ENCODE results near the gene ANKRD52. TPM values are rescaled to one million over a fixed set of nuclear protein-coding genes. Genes with fewer than 3 reads are reported as not detected.

Gene ANKRD52
- total RNA-seq, 1 donor from 2014 or later: 56.1 TPM

DNA sequence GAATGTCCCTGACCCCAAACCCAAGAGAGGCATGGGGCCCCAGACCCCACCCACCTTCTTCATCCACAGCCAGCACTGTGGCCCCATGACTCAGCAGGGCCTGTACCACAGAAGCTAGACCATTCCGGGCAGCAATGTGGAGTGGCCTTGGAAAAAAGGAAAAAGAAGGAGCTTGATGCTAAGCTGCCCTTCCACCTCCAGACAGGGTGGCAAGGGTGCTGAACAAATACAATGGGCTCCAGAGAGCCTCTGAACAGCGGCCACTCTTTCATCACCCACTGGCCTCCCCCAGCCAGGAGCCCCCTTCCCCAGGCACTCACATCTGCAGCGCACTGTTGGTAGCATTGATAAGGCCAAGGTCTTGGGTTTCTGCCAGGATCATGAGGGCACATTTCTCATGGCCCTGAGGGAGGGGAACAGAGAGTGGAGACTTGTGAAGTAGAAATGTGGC lies 14.4 kb downstream of the ANKRD52 start:
- intact Hi-C loops (cut with micrococcal nuclease): no loop called here

DNA sequence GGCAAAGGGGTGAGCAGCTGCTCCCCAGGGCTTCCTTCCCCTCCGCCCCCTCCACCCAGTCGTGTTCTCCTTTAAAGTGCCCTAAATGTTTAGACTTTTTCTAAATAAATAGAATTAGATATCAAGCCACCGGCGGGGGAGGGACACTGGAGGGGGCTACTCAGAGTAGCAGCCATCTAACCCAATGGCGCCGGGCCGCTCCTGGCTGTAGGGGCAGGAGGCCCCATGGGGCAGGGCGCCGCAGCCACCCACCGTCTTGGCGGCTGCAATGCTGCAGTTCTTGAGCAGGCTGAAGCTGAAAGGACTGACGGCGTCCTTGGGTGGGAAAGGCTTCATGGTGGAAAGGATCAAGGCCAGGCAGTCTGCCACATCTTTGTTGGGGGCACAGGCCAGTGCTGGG lies 15.2 kb downstream of the ANKRD52 start:
- intact Hi-C loops (cut with micrococcal nuclease): no loop called here

DNA sequence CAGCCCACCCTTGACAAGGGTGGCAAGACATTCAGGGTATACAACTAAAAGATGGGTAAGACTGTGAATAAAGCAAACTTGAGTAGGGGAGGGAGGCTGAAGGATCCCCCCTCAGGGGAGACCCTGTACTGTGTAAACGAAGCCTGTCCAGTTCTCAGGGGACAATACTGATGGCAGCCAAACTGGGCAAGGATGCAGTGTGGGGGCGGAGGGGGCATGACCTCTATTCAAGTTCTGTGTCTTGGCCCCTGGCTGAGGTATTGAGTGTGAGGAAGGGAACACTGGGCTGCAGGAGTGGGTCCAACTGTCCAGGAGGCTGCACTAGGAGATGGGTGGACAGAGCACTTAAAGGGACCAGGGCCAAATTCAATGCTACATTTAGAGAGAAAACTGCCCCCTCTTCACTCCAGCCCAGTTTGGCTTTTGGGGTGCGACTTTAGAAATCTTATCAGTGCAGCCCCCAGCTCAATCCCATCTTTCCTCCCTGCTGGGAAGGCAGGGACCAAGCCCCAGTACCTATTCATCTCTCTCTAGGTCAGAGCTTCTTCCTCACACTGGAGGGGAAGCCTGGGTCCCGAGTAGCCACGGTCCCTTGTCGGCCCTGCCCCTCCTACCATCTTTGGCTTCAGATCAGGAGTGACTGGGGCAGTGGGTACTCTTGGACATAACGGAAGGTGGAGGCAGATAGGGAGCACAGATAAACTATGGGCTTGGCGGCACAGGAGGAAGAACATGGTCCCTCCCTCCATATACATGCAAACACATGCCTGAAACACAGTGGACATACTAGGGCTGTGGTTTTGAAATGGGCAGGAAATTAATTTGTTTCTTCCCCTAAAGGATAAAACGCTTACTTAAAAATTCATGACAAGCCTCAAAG lies 16.5 kb downstream of the ANKRD52 start:
- intact Hi-C loops (cut with micrococcal nuclease): no loop called here

DNA sequence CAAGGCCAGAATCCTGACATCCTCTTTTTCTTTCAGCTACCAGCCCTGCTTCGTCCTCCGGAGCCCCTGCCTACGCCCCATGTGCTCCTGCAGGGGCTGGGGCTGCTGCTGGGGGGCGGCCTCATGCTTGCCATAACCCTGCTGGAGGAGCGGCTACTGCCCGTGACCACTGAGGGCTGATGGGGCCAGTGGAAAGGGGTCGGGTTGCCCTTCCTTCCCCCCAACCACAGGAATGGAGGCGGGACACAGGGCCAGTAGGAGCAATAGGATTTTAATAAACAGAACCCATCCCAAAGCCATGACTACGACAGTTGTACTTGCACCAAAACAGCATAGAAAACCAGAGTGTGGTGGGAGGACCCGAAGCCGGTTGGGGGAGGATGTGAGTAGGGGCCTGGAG lies 20.6 kb downstream of the ANKRD52 start:
- intact Hi-C loops (cut with micrococcal nuclease): no loop called here

DNA sequence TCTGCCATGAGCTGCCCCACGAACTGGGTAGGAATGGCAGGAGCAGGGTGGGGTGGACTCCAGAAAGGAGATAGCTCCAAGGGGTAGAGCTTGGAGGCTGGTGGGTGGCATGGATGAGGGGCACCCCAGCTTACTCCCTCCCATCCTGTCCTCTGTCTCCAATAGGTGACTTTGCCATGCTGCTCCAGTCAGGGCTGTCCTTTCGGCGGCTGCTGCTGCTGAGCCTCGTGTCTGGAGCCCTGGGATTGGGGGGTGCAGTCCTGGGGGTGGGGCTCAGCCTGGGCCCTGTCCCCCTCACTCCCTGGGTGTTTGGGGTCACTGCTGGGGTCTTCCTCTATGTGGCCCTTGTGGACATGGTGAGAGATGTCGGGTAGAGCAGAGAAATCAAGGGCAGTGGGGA lies 21.2 kb downstream of the ANKRD52 start:
- intact Hi-C loops (cut with micrococcal nuclease): no loop called here

DNA sequence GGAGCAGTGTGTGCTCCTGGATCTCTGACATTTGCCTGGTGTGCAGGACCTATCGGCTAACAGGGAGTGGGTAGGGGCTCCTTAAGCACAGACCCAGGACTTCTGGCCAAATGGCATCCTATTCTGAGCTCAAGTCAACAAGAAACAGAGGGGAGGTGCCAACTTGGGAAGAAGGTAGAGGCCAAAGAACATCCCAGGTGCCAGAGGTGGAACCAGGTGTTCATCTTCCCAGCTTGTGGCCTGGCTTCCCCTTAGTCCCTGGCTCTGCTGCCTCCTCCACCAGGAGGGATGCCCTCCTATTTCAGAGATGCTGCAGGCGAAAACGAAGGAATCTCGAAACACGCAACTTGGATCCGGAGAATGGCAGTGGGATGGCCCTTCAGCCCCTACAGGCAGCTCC lies 22.1 kb downstream of the ANKRD52 start:
- intact Hi-C loops (cut with micrococcal nuclease): no loop called here

DNA sequence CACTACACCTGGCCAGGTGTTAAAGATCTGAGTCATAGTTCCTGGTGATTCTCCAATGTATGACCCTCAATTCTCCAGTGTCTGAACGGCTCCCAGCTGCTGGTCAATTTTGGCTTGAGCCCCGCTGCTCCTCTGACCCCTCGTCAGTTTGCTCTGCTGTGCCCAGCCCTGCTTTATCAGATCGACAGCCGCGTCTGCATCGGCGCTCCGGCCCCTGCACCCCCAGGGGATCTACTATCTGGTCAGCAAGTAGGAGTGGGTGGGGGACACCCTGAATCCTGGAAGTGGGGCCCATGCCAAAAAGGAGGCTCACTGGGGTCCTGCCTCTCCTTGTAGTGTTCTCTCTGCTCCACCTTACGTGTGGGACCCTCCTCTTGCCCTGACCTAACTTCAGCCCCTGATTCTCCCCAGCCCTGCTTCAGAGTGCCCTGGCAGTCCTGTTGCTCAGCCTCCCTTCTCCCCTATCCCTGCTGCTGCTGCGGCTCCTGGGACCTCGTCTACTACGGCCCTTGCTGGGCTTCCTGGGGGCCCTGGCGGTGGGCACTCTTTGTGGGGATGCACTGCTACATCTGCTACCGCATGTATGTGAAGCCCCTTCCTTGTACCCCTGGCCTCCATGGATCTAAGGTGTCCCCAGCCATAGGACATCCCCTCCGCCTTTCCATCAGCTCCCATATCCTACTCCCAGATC lies 23.3 kb downstream of the ANKRD52 start:
- intact Hi-C loops (cut with micrococcal nuclease): no loop called here

DNA sequence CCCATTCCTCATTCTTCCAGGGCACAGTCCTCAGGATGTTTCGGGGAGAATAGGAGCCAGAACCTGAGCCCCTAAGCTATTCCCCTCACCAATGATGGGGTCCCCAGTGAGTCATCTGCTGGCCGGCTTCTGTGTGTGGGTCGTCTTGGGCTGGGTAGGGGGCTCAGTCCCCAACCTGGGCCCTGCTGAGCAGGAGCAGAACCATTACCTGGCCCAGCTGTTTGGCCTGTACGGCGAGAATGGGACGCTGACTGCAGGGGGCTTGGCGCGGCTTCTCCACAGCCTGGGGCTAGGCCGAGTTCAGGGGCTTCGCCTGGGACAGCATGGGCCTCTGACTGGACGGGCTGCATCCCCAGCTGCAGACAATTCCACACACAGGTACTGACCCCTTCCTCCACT lies 27.0 kb downstream of the ANKRD52 start:
- intact Hi-C loops (cut with micrococcal nuclease): no loop called here

DNA sequence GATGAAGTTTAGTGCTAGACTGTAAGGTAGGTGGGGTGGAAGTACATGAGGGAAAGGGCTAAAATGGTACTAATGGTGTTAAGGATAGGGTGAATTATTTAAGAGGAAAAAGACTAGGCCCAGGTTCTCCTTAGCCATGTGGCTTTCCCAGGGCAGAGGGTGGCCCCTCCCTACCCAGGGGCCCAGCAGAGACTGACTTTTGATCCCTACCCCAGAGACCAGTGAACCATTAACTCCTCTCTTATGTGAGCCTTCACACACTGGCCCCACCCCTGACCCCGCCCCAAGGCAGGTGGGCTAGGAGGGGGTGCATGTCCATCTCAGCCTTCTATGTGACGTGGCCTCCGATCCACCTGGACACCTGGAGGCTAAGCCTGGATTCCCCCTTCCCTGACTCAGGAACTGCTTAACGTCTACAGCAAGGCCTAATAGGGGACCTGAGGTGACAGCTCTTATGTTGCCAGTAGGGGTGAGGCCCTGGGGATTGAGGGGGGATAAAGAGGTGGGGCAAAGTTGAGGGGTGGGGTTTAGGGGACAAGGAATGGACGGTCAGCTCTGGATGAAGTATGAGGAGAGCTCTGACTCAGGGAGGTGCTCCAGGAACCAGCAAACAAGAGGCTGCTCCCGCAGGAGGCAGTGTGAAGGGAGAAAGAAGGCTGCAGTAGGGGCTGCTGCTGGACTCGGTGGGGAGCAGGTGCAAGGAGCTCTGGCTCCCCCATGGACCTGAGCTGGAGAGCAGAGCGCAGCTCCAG lies 27.6 kb downstream of the ANKRD52 start:
- intact Hi-C loops (cut with micrococcal nuclease): no loop called here

DNA sequence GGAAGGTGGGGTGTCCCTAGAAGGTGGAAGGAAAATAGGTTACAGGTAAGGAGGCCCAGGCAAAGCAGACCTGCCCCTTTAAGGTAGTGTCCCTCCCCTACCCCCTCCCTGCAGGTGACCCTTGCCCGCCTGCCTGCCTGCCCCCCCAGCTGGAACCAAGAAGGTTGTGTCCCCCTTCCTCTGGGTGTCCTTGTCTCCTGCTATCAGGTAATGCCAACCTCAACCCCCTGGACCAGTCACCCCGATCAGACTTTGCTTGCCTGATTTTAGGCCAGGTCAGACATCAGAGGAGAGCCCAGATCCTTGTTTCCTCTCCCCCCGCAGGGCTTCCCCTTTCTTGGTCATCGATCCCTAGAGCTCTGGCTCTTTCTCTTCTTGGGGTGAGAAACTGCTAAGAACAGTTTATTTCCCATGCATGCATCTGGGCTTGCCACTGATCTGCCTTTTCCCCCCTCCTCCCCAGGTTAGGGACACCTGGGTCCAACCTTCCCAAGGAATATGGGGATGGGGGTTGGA lies 28.2 kb downstream of the ANKRD52 start, which contains the start of gene SLC39A5:
Gene SLC39A5, plus strand, starts transcription at position 136 of the 516 bp plus-strand sequence. CDS start 1,224 bp downstream, outside the sequence.
- intact Hi-C loops (cut with micrococcal nuclease): no loop called here

DNA sequence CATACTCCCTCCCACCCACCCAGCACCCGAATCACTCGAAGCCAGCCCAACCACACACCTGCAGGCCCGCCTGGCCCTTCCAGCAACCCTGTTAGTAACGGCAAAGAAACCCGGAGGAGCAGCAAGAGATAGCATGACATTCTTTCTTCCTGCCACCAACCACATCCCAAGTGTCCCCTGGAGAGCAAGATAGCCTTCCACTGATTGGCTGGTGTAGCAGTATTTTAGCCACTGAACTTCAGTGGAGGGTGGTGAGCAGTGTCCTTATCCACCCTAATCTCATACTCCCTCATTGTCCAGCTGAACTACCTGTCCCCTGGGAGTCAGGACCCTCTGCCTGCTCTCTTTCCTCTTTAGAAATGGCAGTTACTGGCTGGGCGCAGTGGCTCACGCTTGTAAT lies 29.1 kb downstream of the ANKRD52 start:
- intact Hi-C loops (cut with micrococcal nuclease): no loop called here

DNA sequence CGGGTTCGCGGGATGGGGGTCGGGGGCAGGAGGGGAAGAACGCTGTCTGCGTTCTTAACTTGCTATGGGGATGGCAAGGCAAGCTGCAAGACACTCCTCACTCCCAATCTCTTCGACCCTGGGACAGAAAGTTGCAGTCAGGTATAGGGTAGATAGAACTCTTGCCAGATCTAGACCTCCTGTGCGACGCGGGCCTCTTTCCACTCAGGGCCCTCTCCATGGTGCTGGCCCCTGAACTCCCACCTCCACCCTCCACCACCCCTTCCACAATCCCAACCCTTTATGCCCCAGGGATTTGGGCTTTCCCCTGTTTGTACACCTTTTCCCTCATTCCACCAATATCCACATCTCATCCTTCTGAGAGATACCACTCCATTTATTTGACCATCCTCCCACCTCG lies 33.2 kb downstream of the ANKRD52 start:
- intact Hi-C loops (cut with micrococcal nuclease): loop anchor here (1.0 to 5.0 kb wide), 8 partner anchors 32 to 412 kb away; partner anchors contain the start of genes CS, MYL6 and PYM1

DNA sequence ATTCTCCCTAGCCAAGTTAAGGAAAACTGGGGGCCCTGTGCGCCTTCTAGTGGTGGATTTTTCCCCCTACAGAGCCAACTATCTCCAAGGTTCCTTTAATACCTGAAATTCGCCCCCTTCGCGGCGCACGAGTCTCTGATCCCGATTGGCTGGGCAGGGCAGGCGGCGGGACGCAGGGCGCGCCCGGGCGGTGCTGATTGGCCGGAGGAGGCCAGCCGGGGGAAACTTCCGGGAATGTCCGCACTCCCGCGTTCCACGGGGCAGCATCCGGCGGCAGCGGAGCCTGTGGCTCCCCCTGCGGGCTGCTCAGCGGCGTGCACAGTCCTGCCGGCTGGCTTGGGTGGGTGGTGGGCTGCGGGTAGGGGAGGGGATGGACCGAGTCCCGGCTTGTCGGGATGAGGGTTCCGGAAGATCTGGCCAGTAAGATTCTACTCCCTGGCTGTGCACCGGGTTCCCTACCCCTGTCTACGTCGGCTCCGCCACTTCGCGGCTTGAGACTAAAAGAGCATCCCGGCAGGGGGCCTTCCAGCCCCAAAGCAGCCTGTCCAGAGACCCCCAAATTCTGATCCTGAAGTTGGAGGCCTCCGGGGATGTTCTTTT lies 34.0 kb downstream of the ANKRD52 start, which contains the start of gene NABP2:
Gene NABP2, plus strand, starts transcription at position 241 of the 600 bp plus-strand sequence. CDS start 515 bp downstream, outside the sequence.
- intact Hi-C loops (cut with micrococcal nuclease): loop anchor here (1.0 to 5.0 kb wide), 8 partner anchors 31 to 413 kb away; partner anchors contain the start of genes CS, MYL6 and PYM1

DNA sequence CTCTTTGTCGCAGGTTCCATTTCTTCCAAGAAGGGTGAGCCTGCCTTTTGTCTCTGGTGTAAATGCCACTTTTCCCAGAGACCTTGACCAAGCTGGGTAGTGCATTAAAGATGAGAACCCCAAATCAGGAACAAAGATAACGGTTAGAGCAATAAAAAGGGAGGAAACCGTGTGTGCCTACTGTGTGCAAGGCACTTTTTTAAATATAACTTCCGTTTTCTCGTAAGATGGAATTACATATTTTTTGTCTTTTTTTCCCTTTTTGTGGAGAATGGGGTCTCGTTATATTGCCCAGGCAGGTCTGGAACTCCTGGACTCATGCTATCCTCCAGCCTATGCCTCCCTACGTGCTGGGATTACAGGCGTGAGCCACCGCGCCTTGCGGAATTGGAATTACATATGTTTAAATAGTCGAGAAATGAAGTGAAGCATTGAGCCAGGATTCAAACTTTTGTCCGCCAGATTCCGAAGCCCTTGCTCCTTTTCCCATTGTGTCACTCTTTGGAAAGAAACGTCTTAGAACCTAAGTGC lies 34.5 kb downstream of the ANKRD52 start:
- intact Hi-C loops (cut with micrococcal nuclease): loop anchor here (1.0 to 5.0 kb wide), 9 partner anchors 30 to 414 kb away; partner anchors contain the start of genes COQ10A, CS, MYL6 and PYM1

DNA sequence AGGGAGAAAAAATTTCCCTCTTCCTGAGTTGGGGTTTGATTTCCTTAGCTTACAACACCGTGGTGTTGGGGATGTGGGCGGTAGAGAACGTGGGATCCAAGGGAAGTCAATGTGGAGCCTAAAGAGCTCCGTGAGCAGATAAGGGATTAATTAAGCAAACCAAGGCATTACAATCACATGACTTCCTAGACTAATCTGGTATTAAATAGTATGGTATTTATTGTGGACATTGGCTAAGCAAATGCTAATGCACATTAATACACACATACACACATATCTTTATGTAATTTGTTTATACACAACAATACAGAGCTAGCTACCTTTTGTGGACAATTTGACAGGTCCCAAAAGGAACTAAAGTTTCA lies 35.7 kb downstream of the ANKRD52 start:
- intact Hi-C loops (cut with micrococcal nuclease): loop anchor here (2.0 to 5.0 kb wide), 3 partner anchors 44 to 415 kb away; partner anchors contain the start of genes COQ10A and PYM1

DNA sequence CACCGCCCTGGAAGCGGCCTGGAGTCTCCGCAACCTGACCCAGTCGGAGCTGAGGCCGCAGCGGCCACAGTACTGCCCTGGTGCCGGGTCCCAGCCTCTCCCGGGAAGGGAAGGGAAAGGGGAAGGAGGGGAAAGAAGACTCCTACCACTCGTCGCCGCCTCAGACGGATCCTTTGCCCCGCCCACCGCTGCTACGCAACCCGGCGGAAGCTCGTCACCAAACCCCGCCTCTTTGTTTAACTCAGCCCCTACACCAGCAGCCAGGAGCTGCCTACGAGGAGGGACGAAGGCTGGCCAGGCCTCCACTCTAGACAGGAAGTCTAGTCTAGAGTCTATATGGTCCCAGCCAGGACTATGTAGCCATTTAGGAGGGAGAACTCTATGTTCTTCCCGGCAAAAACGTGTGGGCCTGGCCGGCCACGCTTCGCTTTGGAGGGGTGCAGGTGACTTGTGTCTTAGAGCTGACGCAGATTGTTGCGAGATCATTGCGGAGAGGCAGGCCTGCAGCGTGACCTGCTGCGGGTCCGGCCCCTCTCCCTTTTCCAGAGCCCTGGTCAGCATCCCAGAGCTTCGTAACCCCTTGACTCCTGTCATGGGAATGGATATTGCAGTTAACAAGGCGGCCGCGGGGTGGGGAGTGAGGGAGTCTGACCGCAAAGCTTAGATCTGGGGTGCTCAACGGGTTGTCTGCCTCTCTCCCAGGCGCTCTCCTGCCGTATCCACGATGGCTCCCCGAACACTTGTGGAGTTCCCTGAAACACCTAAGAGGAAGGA lies 36.2 kb downstream of the ANKRD52 start, which contains the start of gene RNF41:
Gene RNF41, minus strand, starts transcription at position 166 of the 774 bp plus-strand sequence. CDS start 7,875 bp downstream, outside the sequence.
- intact Hi-C loops (cut with micrococcal nuclease): loop anchor here (2.0 to 5.0 kb wide), 4 partner anchors 29 to 415 kb away; partner anchors contain the start of genes COQ10A and PYM1

DNA sequence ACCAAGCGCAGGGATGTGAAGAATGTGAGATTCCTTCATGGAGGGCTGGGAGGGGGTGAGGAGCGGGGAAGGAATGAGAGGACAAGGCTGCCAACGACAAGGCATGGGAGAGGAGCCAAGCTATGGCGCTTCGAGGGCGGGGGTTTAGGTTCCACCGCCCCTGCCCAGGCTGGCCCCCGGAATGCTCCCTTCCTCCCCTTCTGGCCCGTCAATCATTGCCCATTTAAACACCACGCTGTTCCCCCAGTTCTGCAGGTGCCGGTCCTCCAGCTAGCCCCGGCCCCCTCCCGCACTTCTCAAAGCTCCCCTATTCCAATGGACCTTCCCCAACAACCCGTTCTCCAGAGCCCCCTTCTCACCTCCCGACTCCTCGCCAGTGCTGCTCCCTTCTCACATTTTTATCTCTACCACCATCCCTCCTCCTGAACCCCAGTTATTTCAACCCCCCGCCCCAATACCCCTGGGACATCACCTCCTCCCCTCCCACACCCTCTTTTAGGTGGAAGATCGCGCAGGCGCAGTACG lies 36.9 kb downstream of the ANKRD52 start:
- intact Hi-C loops (cut with micrococcal nuclease): loop anchor here (2.0 to 5.0 kb wide), 3 partner anchors 28 to 416 kb away; partner anchors contain the start of gene PYM1

DNA sequence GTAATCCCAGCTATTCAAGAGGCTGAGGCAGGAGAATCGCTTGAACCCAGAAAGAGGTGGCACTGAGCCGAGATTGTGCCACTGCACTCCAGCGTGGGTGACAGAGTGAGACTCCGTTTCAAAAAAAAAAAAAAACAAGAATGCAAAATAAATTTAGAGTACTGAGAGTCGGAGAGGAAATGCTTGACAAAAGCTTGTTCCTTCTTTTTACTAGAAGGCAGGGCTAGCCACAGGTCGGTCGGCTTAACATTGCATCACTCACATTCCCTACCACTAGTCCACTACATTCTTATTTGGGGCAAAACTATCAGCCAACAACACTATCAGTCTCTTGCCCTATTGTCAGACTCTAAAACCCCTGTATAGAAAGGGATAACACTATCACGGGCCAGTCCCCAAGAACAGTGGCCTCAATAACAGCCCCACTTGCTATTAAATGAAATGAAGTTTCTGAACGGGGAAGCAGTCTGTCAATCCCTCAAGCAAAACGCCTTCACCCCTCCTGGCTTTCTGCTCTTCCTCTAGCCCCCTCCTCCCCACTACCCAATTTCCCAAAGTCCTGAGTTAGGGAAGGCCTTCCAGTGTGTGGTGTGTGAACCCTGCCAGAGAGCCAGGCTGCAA lies 37.5 kb downstream of the ANKRD52 start:
- intact Hi-C loops (cut with micrococcal nuclease): loop anchor here (2.0 to 5.0 kb wide), 3 partner anchors 28 to 417 kb away; partner anchors contain the start of gene PYM1
